ENCODE results near the gene FAM180B. TPM values are rescaled to one million over a fixed set of nuclear protein-coding genes. Genes with fewer than 3 reads are reported as not detected.
"Not testable (repeated sequence)": the region's sequence is repeated elsewhere in the genome, so short reads cannot be mapped to it uniquely, and the experiment has no call there.

The FAM180B gene
- total and polyA plus RNA-seq, 7 donors, result 0.04 to 0.51 (median 0.15) TPM; not detected in 2

GRCh38 chr11:47560426-47560825, 26.1 kb upstream of the FAM180B start:
- Histone ChIP-seq H3K9me3 (no peaks in the 10 kb centered on the region), H3K36me3 (ENCODE audit: insufficient read depth in 1 of 2, low read depth in 1 of 2) (no peaks in the 10 kb centered on the region), H3K27me3 (ENCODE audit: insufficient read depth in 3 of 3, low read length in 2 of 3) (no peaks in the 10 kb centered on the region), H3K4me1 (peaks cover 14% of the 10 kb centered on the region), H3K27ac (peak overlapping the region; percentile 46), H3K4me3 (no peak overlapping the region)
- intact Hi-C loops (cut with DNase I), result no loop called here
- ATAC-seq (peak; percentile 23 to 53 (median 34)), DNase-seq (no peak)
- no peak for TF ChIP-seq CTCF (IDR thresholded peaks at IDR 0.05)
- 27 to 46% (median 34%) methylated on average over 2 of the region's 2 CpGs for WGBS, 3 donors

- DNase-seq; H3K36me3 ChIP-seq (ENCODE audit: insufficient read depth in 1 of 2, low read depth in 1 of 2); H3K27me3 ChIP-seq (ENCODE audit: insufficient read depth in 3 of 3, low read length in 2 of 3); intact Hi-C loops (cut with DNase I); H3K27ac ChIP-seq; ATAC-seq; H3K9me3 ChIP-seq; H3K4me3 ChIP-seq: not testable (repeated sequence)
- 96 to 98% (median 97%) methylated on average over 4 of the region's 4 CpGs for WGBS, 3 donors
- peaks cover 21% of the 10 kb centered on the region for H3K4me1 ChIP-seq
These were observed 24.1 kb upstream of the FAM180B start for GRCh38 chr11:47562393-47562792.

GRCh38 chr11:47564366-47564765, 22.1 kb upstream of the FAM180B start:
- WGBS, 3 donors, result 94 to 97% (median 95%) methylated on average over 10 of the region's 10 CpGs
- Histone ChIP-seq H3K4me3 (peak overlapping the region; percentile 97), H3K27ac (peak overlapping the region; percentile 83), H3K36me3 (ENCODE audit: insufficient read depth in 1 of 2, low read depth in 1 of 2) (peaks cover 0 to 11% of the 10 kb centered on the region in 2 donors), H3K4me1 (peaks cover 21% of the 10 kb centered on the region)
- DNase-seq; H3K9me3 ChIP-seq; ATAC-seq; H3K27me3 ChIP-seq (ENCODE audit: insufficient read depth in 3 of 3, low read length in 2 of 3); intact Hi-C loops (cut with DNase I): not testable (repeated sequence)

GRCh38 chr11:47564933-47565339, 21.5 kb upstream of the FAM180B start:
- H3K27ac ChIP-seq, result peak overlapping the region; percentile 83
- peak; percentile 12 to 39 (median 16) for ATAC-seq
- TF ChIP-seq CTCF (IDR thresholded peaks at IDR 0.05), result no peak
- H3K27me3 ChIP-seq (ENCODE audit: insufficient read depth in 3 of 3, low read length in 2 of 3), result no peaks in the 10 kb centered on the region
- intact Hi-C loops (cut with DNase I), result no loop called here
- no peak for DNase-seq
- H3K4me1 ChIP-seq, result peaks cover 21% of the 10 kb centered on the region
- 15 to 18% (median 15%) methylated on average over 10 to 11 of the region's 11 CpGs for WGBS, 3 donors
- no peaks in the 10 kb centered on the region for H3K9me3 ChIP-seq
- peak overlapping the region; percentile 97 for H3K4me3 ChIP-seq
- peaks cover 0 to 17% of the 10 kb centered on the region in 2 donors for H3K36me3 ChIP-seq (ENCODE audit: insufficient read depth in 1 of 2, low read depth in 1 of 2)

GRCh38 chr11:47565340-47566148, 20.9 kb upstream of the FAM180B start, which contains the start of gene PTPMT1:
PTPMT1 (plus strand) TSS chr11:47565599; CDS start chr11:47565623, 24 bp downstream.
- peak; percentile 83 to 86 for DNase-seq
- H3K27ac ChIP-seq, result peak within 1 kb of the TSS; percentile 83
- no peak for TF ChIP-seq CTCF (IDR thresholded peaks at IDR 0.05)
- peak; percentile 90 to 95 (median 94) for ATAC-seq
- intact Hi-C loops (cut with DNase I), result no loop called here
- no peaks in the 10 kb centered on the region for H3K27me3 ChIP-seq (ENCODE audit: insufficient read depth in 3 of 3, low read length in 2 of 3)
- H3K36me3 ChIP-seq (ENCODE audit: insufficient read depth in 1 of 2, low read depth in 1 of 2), result peaks cover 0 to 23% of the 10 kb centered on the region in 2 donors
- H3K4me1 ChIP-seq, result peaks cover 16% of the 10 kb centered on the region
- H3K9me3 ChIP-seq, result no peaks in the 10 kb centered on the region
- H3K4me3 ChIP-seq, result peak within 1 kb of the TSS; percentile 97
- whole genome bisulfite sequencing, 3 donors, result 0 to 1% (median 1%) methylated on average over 53 to 86 of the region's 86 CpGs
